AG09319 (cell line): ENCODE data around the gene CELF4.

Source experiments
- DNase-seq: peaks from one replicate; pipeline ENCODE4 v3.0.0-alpha.2; 2010; ENCODE audit warnings: low read depth; ENCODE audit errors: extremely low read depth
- CTCF ChIP-seq: IDR thresholded peaks from 2 replicates; pipeline ENCODE4 v1.5.1; 2011; ENCODE audit warnings: low read depth, mild to moderate bottlenecking, inconsistent platforms, low read length, moderate library complexity

Gene CELF4

GRCh38 chr18:37553633-37554398, 11.8 kb downstream of the CELF4 start:
- no peak for TF ChIP-seq CTCF

GRCh38 chr18:37552286-37552685, 13.3 kb downstream of the CELF4 start:
- no peak for DNase-seq
- no peak for TF ChIP-seq CTCF

More at GRCh38 chr18:37553633-37554398, 11.8 kb downstream of the CELF4 start:
- no peak for DNase-seq

DNA sequence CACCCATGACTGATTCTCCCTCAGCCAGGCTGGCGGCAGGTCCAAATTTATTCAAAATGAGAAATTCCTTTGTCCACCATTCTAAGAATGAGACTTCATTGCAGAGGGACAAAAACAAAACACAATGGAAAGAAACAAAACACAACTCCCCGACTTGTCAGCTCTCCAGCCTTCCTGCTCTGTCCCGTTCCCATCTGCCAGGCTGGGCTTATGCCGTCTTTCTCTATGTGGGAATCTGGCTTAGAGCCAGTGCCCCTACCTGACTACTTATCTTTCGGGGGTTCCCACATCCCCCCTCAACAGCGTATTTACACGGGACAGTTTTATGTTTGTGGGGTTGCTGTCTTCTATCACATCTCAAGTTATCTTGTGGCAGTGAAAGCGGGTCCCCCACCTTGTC, 13.8 kb downstream of the CELF4 start:
- TF ChIP-seq CTCF, result no peak
- no peak for DNase-seq

DNA sequence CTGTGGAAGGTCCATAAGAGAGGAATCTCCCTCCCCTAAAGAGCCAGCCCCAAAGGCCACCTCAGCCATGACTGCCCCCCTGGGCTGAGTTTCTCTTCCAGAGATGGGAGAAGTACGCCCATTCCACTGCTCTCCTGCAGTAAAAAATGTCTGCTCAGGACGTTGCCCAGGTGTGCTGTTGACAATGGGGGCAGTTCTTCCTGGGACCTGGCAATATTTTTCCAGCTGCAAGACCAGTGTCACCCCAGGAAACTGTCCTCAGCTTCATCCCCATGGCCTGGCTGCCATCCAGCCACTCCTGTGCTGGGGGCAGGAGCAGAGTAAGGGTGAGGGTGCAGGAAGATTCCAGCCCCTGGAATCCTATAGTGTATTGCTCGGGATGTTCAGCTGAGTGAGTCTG, 14.3 kb downstream of the CELF4 start:
- DNase-seq, result no peak
- TF ChIP-seq CTCF, result no peak

DNA sequence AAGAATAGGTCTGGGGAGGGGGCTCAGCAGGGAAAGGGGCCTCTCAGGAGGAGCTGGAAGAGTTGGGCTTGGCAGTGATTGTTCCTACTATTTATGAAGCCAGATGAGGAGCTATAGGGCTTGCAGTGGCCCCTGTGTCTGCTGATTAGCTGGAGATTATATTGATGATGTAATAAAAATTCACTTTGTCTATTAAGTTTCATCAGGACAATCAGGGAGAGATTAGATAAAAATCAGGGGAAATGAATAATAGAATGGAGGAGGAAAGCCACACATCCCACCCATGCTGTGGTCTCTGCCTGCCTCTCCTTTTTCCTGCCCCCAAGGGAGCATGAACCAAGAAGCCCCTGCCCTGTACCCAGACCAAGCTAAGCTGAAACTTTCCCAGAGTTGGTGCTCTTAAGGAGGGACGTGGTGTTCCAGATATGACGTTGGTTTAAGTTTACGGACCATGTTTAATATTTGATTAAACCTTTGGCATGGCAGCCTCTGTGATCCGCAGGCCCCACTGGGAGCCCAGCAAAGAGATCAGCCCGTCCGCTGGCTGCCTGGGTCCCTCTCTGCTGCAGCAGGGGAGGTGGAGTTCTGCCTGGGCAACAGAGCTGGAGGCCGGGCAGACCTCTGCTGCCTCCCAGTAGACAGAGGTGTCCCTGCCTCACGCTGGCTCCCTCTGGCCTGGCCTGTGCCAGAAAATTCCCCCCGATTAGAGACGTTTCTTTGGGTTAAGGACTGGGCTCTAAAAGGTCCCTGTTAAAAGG, 15.3 kb downstream of the CELF4 start:
- no peak for TF ChIP-seq CTCF
- no peak for DNase-seq

GRCh38 chr18:37548679-37549289, 16.8 kb downstream of the CELF4 start:
- TF ChIP-seq CTCF, result no peak
- DNase-seq, result no peak
